ENCODE measurements around the gene KIFBP.

Gene KIFBP

DNA sequence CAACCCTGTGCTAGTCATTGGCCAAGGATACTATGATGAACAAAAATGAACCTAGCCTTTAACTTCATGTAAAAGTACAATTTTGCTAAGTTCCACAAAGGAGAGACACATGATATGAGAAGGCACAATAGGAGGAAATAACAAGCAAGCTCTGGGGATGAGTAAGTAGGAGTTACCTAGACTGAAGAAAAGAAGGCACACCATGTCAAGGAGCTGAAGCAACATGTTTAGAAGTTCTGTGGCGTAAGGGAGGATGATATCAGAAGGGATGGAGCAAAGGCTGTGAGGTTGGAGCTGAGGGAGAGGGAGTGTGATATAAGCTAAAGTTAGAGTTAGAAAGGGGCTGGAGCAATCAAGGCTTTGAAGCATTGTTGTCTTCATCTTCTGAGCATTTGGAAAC is 25.6 kb downstream of the KIFBP start:
- TF ChIP-seq, protein P1, sequence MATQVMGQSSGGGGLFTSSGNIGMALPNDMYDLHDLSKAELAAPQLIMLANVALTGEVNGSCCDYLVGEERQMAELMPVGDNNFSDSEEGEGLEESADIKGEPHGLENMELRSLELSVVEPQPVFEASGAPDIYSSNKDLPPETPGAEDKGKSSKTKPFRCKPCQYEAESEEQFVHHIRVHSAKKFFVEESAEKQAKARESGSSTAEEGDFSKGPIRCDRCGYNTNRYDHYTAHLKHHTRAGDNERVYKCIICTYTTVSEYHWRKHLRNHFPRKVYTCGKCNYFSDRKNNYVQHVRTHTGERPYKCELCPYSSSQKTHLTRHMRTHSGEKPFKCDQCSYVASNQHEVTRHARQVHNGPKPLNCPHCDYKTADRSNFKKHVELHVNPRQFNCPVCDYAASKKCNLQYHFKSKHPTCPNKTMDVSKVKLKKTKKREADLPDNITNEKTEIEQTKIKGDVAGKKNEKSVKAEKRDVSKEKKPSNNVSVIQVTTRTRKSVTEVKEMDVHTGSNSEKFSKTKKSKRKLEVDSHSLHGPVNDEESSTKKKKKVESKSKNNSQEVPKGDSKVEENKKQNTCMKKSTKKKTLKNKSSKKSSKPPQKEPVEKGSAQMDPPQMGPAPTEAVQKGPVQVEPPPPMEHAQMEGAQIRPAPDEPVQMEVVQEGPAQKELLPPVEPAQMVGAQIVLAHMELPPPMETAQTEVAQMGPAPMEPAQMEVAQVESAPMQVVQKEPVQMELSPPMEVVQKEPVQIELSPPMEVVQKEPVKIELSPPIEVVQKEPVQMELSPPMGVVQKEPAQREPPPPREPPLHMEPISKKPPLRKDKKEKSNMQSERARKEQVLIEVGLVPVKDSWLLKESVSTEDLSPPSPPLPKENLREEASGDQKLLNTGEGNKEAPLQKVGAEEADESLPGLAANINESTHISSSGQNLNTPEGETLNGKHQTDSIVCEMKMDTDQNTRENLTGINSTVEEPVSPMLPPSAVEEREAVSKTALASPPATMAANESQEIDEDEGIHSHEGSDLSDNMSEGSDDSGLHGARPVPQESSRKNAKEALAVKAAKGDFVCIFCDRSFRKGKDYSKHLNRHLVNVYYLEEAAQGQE (IDR thresholded peaks at IDR 0.05; ENCODE audit: low read depth) = no peak
- no peak for TF ChIP-seq TAF1 (IDR thresholded peaks at IDR 0.05; ENCODE audit: low read depth)
- TF ChIP-seq RAD21 (IDR thresholded peaks at IDR 0.05; ENCODE audit: low read depth) = no peak
- TF ChIP-seq, protein P2, sequence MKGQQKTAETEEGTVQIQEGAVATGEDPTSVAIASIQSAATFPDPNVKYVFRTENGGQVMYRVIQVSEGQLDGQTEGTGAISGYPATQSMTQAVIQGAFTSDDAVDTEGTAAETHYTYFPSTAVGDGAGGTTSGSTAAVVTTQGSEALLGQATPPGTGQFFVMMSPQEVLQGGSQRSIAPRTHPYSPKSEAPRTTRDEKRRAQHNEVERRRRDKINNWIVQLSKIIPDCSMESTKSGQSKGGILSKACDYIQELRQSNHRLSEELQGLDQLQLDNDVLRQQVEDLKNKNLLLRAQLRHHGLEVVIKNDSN (IDR thresholded peaks at IDR 0.05) = no peak
- TF ChIP-seq TCF12 (IDR thresholded peaks at IDR 0.05; ENCODE audit: low read depth) = no peak

- TF ChIP-seq EP300 (IDR thresholded peaks at IDR 0.05; ENCODE audit: borderline replicate concordance) (no peak), CREB1 (IDR thresholded peaks at IDR 0.05; ENCODE audit: low read depth) (no peak), YY1 (IDR thresholded peaks at IDR 0.05; ENCODE audit: low read depth) (no peak), TEAD4 (IDR thresholded peaks at IDR 0.05) (no peak), NFIC (IDR thresholded peaks at IDR 0.05) (no peak), RAD21 (IDR thresholded peaks at IDR 0.05; ENCODE audit: low read depth) (no peak), CEBPB (IDR thresholded peaks at IDR 0.05) (no peak), FOXM1 (IDR thresholded peaks at IDR 0.05; ENCODE audit: borderline replicate concordance, low read depth) (no peak), TCF12 (IDR thresholded peaks at IDR 0.05; ENCODE audit: low read depth) (no peak), EGR1 (IDR thresholded peaks at IDR 0.05) (no peak), ZBTB7A (IDR thresholded peaks at IDR 0.05; ENCODE audit: low read depth) (no peak), TAF1 (IDR thresholded peaks at IDR 0.05; ENCODE audit: low read depth) (no peak)
- TF ChIP-seq, protein P2 (IDR thresholded peaks at IDR 0.05) = no peak
- TF ChIP-seq, protein P1 (IDR thresholded peaks at IDR 0.05; ENCODE audit: low read depth) = no peak
- TF ChIP-seq, protein P3, sequence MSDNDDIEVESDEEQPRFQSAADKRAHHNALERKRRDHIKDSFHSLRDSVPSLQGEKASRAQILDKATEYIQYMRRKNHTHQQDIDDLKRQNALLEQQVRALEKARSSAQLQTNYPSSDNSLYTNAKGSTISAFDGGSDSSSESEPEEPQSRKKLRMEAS (IDR thresholded peaks at IDR 0.05) = no peak
These were observed 30.0 kb downstream of the KIFBP start for GRCh38 chr10:69018613-69019012.

DNA sequence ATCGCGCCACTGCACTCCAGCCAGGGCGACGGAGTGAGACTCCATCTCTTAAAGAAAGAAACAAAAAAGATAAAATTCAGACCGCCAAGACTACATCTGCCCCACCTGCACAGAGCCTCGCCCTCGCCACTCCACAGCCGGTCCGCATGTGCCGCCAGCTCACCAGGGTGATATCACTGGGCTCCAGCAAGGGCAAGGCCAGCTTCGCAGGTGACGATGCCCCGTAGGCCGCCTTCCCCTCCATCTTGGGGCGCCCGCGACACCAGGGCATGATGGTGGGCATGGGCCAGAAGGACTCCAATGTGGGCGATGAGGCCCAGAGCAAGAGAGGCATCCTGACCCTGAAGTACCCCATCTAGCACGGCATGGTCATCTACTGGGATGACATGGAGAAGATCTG is 34.0 kb downstream of the KIFBP start:
- TF ChIP-seq EGR1 (IDR thresholded peaks at IDR 0.05) (no peak), RAD21 (IDR thresholded peaks at IDR 0.05; ENCODE audit: low read depth) (no peak), TEAD4 (IDR thresholded peaks at IDR 0.05) (no peak), TAF1 (IDR thresholded peaks at IDR 0.05; ENCODE audit: low read depth) (no peak), EP300 (IDR thresholded peaks at IDR 0.05; ENCODE audit: borderline replicate concordance) (no peak), FOXM1 (IDR thresholded peaks at IDR 0.05; ENCODE audit: borderline replicate concordance, low read depth) (no peak), YY1 (IDR thresholded peaks at IDR 0.05; ENCODE audit: low read depth) (no peak), ZBTB7A (IDR thresholded peaks at IDR 0.05; ENCODE audit: low read depth) (no peak), CEBPB (IDR thresholded peaks at IDR 0.05) (no peak), TCF12 (IDR thresholded peaks at IDR 0.05; ENCODE audit: low read depth) (no peak), CREB1 (IDR thresholded peaks at IDR 0.05; ENCODE audit: low read depth) (no peak), NFIC (IDR thresholded peaks at IDR 0.05) (no peak)
- TF ChIP-seq, protein P3 (IDR thresholded peaks at IDR 0.05) = no peak
- TF ChIP-seq, protein P2 (IDR thresholded peaks at IDR 0.05) = no peak
- TF ChIP-seq, protein P1 (IDR thresholded peaks at IDR 0.05; ENCODE audit: low read depth) = no peak

DNA sequence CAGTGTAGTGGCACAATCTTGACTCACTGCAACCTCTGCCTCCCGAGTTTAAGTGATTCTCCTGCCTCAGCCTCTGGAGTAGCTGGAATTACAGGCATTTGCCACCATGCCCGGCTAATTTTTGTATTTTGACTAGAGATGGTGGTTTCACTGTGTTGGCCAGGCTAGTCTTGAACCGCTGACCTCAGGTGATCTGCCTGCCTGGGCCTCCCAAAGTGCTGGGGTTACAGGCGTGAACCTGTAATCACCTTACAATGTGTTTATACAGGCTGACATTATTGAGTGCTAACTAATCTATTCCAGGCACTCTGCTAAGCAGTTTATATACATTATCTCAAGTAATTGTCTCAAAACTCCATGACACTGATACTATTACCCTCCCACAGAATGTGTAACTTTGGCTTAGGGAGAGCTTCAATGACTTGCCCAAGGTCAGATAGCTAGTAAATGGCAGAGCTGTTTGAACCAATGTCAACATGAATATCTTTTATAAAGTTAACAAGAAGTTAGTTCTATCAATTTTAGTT is 36.8 kb downstream of the KIFBP start:
- no peak for TF ChIP-seq EGR1 (IDR thresholded peaks at IDR 0.05)
- TF ChIP-seq YY1 (IDR thresholded peaks at IDR 0.05; ENCODE audit: low read depth) = no peak
- no peak for TF ChIP-seq CEBPB (IDR thresholded peaks at IDR 0.05)
- TF ChIP-seq, protein P2 (IDR thresholded peaks at IDR 0.05) = no peak
- no peak for TF ChIP-seq NFIC (IDR thresholded peaks at IDR 0.05)
- no peak for TF ChIP-seq ZBTB7A (IDR thresholded peaks at IDR 0.05; ENCODE audit: low read depth)
- no peak for TF ChIP-seq TEAD4 (IDR thresholded peaks at IDR 0.05)
- TF ChIP-seq CREB1 (IDR thresholded peaks at IDR 0.05; ENCODE audit: low read depth) = no peak
- TF ChIP-seq EP300 (IDR thresholded peaks at IDR 0.05; ENCODE audit: borderline replicate concordance) = no peak
- TF ChIP-seq, protein P3 (IDR thresholded peaks at IDR 0.05) = no peak
- no peak for TF ChIP-seq TCF12 (IDR thresholded peaks at IDR 0.05; ENCODE audit: low read depth)
- no peak for TF ChIP-seq FOXM1 (IDR thresholded peaks at IDR 0.05; ENCODE audit: borderline replicate concordance, low read depth)
- TF ChIP-seq RAD21 (IDR thresholded peaks at IDR 0.05; ENCODE audit: low read depth) = no peak
- TF ChIP-seq, protein P1 (IDR thresholded peaks at IDR 0.05; ENCODE audit: low read depth) = no peak
- TF ChIP-seq TAF1 (IDR thresholded peaks at IDR 0.05; ENCODE audit: low read depth) = no peak
